Neural cell (in vitro differentiated cells): ENCODE measurements around the gene TRIP6. TPM values are rescaled to one million over a fixed set of nuclear protein-coding genes. Genes with fewer than 3 reads are reported as not detected.

Experiments used
- H2AFZ ChIP-seq: fragments of 200-600, 300-800 bp; sonication (generic), shearing (Covaris generic); 2 replicates; pipeline ENCODE4 v1.6.0; 2014; ENCODE audit warnings: low read depth, mild to moderate bottlenecking, antibody characterized with exemption, low read length, moderate library complexity
- H3F3A ChIP-seq: fragments of 200-600 bp; shearing (Covaris generic); 2 replicates; pipeline ENCODE4 v1.6.1; 2016; ENCODE audit warnings: mild to moderate bottlenecking, moderate library complexity, mixed read lengths, antibody characterized with exemption, low read length; ENCODE audit not compliant: insufficient read depth, poor library complexity, severe bottlenecking
- H3K27ac ChIP-seq: fragments of 200-600, 300-800 bp; sonication (generic), shearing (Covaris generic); 2 replicates; pipeline ENCODE4 v1.5.1; 2014; ENCODE audit warnings: mild to moderate bottlenecking, low read length, moderate library complexity
- H3K27me3 ChIP-seq: fragments of 300-800, 200-600 bp; sonication (generic), shearing (Covaris generic); 2 replicates; pipeline ENCODE4 v1.6.0; 2014; ENCODE audit warnings: mild to moderate bottlenecking, low read depth, low read length, moderate library complexity; ENCODE audit not compliant: insufficient read depth
- H3K36me3 ChIP-seq: fragments of 300-800, 200-600 bp; sonication (generic), shearing (Covaris generic); 2 replicates; pipeline ENCODE4 v1.5.1; 2014; ENCODE audit warnings: mild to moderate bottlenecking, antibody characterized with exemption, low read length, moderate library complexity; ENCODE audit not compliant: insufficient read depth
- H3K4me2 ChIP-seq: fragments of 300-800, 200-600 bp; sonication (generic), shearing (Covaris generic); 2 replicates; pipeline ENCODE4 v1.6.0; 2014; ENCODE audit warnings: mild to moderate bottlenecking, low read length
- H3K4me3 ChIP-seq: fragments of 300-800, 200-600 bp; sonication (generic), shearing (Covaris generic); 2 replicates; pipeline ENCODE4 v1.5.1; 2014; ENCODE audit warnings: mild to moderate bottlenecking, low read length, moderate library complexity
- H3K79me2 ChIP-seq: fragments of 200-600 bp; shearing (Covaris generic); replicated peaks from 2 replicates; pipeline ENCODE4 v1.6.0; 2014; ENCODE audit warnings: mild to moderate bottlenecking, low read length, moderate library complexity; ENCODE audit not compliant: insufficient read depth
- H3K9ac ChIP-seq: fragments of 300-800, 200-600 bp; sonication (generic), shearing (Covaris generic); 2 replicates; pipeline ENCODE4 v1.6.1; 2016; ENCODE audit warnings: mild to moderate bottlenecking, low read length, mixed read lengths
- H3K9me2 ChIP-seq: fragments of 200-600 bp; shearing (Covaris generic); 2 replicates; pipeline ENCODE4 v1.6.1; 2016; ENCODE audit warnings: mild to moderate bottlenecking, low read length, mixed read lengths; ENCODE audit not compliant: insufficient read depth
- H3K9me3 ChIP-seq: fragments of 200-600, 300-800 bp; sonication (generic), shearing (Covaris generic); 2 replicates; pipeline ENCODE4 v1.6.1; 2016; ENCODE audit warnings: mild to moderate bottlenecking, mixed run types, low read length, moderate library complexity, mixed read lengths
- H4K20me1 ChIP-seq: fragments of 200-600 bp; shearing (Covaris generic); 2 replicates; pipeline ENCODE4 v1.6.1; 2016; ENCODE audit warnings: mild to moderate bottlenecking, mixed run types; ENCODE audit not compliant: insufficient read depth
- EP300 ChIP-seq: fragments of 450-650 bp; conservative IDR thresholded peaks from 2 replicates; pipeline ENCODE4 v1.6.1; 2014; ENCODE audit warnings: antibody characterized with exemption, mild to moderate bottlenecking, moderate library complexity; ENCODE audit not compliant: poor library complexity, severe bottlenecking
- EZH2 ChIP-seq: fragments of 200-600, 300-800 bp; shearing (Covaris generic), sonication (generic); IDR thresholded peaks from 2 replicates; pipeline ENCODE4 v1.6.1; 2014; ENCODE audit warnings: antibody characterized with exemption, low read length, borderline replicate concordance, mild to moderate bottlenecking; ENCODE audit not compliant: insufficient read depth, poor library complexity, severe bottlenecking
- MXI1 ChIP-seq: fragments of 450-650 bp; conservative IDR thresholded peaks from 2 replicates; pipeline ENCODE4 v1.6.1; 2014; ENCODE audit warnings: antibody characterized with exemption, mild to moderate bottlenecking; ENCODE audit not compliant: poor library complexity, severe bottlenecking
- POLR2AphosphoS5 ChIP-seq: IDR thresholded peaks from 2 replicates; pipeline ENCODE4 v1.6.1; 2012
- RAD21 ChIP-seq: fragments of 450-650 bp; conservative IDR thresholded peaks from 2 replicates; pipeline ENCODE4 v1.6.1; 2014; ENCODE audit warnings: antibody characterized with exemption, mild to moderate bottlenecking, moderate library complexity
- REST ChIP-seq: IDR thresholded peaks from 2 replicates; pipeline ENCODE4 v1.6.1; 2012; ENCODE audit warnings: borderline replicate concordance
- SMC3 ChIP-seq: fragments of 450-650 bp; conservative IDR thresholded peaks from 2 replicates; pipeline ENCODE4 v1.6.1; 2014; ENCODE audit warnings: antibody characterized with exemption, mild to moderate bottlenecking, moderate library complexity; ENCODE audit not compliant: poor library complexity
- TAF1 ChIP-seq: IDR thresholded peaks from 2 replicates; pipeline ENCODE4 v1.6.1; 2012; ENCODE audit warnings: low read depth
- polyA plus RNA-seq: library from polyadenylated mRNA; depleted of rRNA; stranded (reverse); fragments of >200 nt; gene quantifications from 2 replicates; pipeline ENCODE4 v1.2.3, GENCODE V29; 2014
- TF ChIP-seq, protein P1 (sequence below): fragments of 450-650 bp; IDR thresholded peaks from 2 replicates; pipeline ENCODE4 v1.5.1; 2014; ENCODE audit warnings: antibody characterized with exemption, mild to moderate bottlenecking, moderate library complexity; ENCODE audit not compliant: poor library complexity, severe bottlenecking

The TRIP6 gene
- polyA plus RNA-seq, 1 donor from 2014 or later, result 2.1 TPM

GRCh38 chr7:100866729-100867039 is 503 bp upstream of the TRIP6 start:
- Histone ChIP-seq H3K9me3 (no peaks in the 10 kb centered on the region), H3K36me3 (no peaks in the 10 kb centered on the region), H3K4me2 (no peak overlapping the region), H3K4me3 (no peak overlapping the region), H3K9me2 (no peaks in the 10 kb centered on the region), H3F3A (no peaks in the 10 kb centered on the region), H3K27ac (no peak overlapping the region), H3K27me3 (no peaks in the 10 kb centered on the region), H2AFZ (no peak overlapping the region), H4K20me1 (no peaks in the 10 kb centered on the region), H3K79me2 (no peaks in the 10 kb centered on the region), H3K9ac (no peak overlapping the region)
- TF ChIP-seq EP300, result no peak
- TF ChIP-seq MXI1, result no peak
- TF ChIP-seq TAF1, result no peak
- TF ChIP-seq REST, result no peak
- no peak for TF ChIP-seq EZH2
- TF ChIP-seq, protein P1, sequence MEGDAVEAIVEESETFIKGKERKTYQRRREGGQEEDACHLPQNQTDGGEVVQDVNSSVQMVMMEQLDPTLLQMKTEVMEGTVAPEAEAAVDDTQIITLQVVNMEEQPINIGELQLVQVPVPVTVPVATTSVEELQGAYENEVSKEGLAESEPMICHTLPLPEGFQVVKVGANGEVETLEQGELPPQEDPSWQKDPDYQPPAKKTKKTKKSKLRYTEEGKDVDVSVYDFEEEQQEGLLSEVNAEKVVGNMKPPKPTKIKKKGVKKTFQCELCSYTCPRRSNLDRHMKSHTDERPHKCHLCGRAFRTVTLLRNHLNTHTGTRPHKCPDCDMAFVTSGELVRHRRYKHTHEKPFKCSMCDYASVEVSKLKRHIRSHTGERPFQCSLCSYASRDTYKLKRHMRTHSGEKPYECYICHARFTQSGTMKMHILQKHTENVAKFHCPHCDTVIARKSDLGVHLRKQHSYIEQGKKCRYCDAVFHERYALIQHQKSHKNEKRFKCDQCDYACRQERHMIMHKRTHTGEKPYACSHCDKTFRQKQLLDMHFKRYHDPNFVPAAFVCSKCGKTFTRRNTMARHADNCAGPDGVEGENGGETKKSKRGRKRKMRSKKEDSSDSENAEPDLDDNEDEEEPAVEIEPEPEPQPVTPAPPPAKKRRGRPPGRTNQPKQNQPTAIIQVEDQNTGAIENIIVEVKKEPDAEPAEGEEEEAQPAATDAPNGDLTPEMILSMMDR, result no peak
- no peak for TF ChIP-seq POLR2AphosphoS5
- no peak for TF ChIP-seq RAD21
- TF ChIP-seq SMC3, result no peak

GRCh38 chr7:100867776-100868485 is 744 bp downstream of the TRIP6 start:
- TF ChIP-seq RAD21 (no peak), TAF1 (no peak), EP300 (no peak), POLR2AphosphoS5 (no peak), REST (no peak), MXI1 (no peak), EZH2 (no peak)
- TF ChIP-seq, protein P1, result no peak
- no peaks in the 10 kb centered on the region for H3F3A ChIP-seq
- H4K20me1 ChIP-seq, result no peaks in the 10 kb centered on the region
- H3K4me2 ChIP-seq, result no peak overlapping the region
- no peak overlapping the region for H2AFZ ChIP-seq
- H3K4me3 ChIP-seq, result no peak overlapping the region
- H3K9me3 ChIP-seq, result no peaks in the 10 kb centered on the region
- no peaks in the 10 kb centered on the region for H3K36me3 ChIP-seq
- H3K27ac ChIP-seq, result no peak overlapping the region
- no peaks in the 10 kb centered on the region for H3K9me2 ChIP-seq
- H3K9ac ChIP-seq, result no peak overlapping the region
- H3K79me2 ChIP-seq, result no peaks in the 10 kb centered on the region
- H3K27me3 ChIP-seq, result no peaks in the 10 kb centered on the region
